Neural cell (in vitro differentiated cells): ENCODE data around the gene ADRB1. TPM values are rescaled to one million over a fixed set of nuclear protein-coding genes. Genes with fewer than 3 reads are reported as not detected.

ENCODE experiments used
- H2AFZ ChIP-seq: fragments of 200-600, 300-800 bp; sonication (generic), shearing (Covaris generic); 2 replicates; pipeline ENCODE4 v1.6.0; 2014; ENCODE audit warnings: low read depth, mild to moderate bottlenecking, antibody characterized with exemption, low read length, moderate library complexity
- H3F3A ChIP-seq: fragments of 200-600 bp; shearing (Covaris generic); 2 replicates; pipeline ENCODE4 v1.6.1; 2016; ENCODE audit warnings: mild to moderate bottlenecking, moderate library complexity, mixed read lengths, antibody characterized with exemption, low read length; ENCODE audit not compliant: insufficient read depth, poor library complexity, severe bottlenecking
- H3K27ac ChIP-seq: fragments of 200-600, 300-800 bp; sonication (generic), shearing (Covaris generic); 2 replicates; pipeline ENCODE4 v1.5.1; 2014; ENCODE audit warnings: mild to moderate bottlenecking, low read length, moderate library complexity
- H3K27me3 ChIP-seq: fragments of 300-800, 200-600 bp; sonication (generic), shearing (Covaris generic); 2 replicates; pipeline ENCODE4 v1.6.0; 2014; ENCODE audit warnings: mild to moderate bottlenecking, low read depth, low read length, moderate library complexity; ENCODE audit not compliant: insufficient read depth
- H3K36me3 ChIP-seq: fragments of 300-800, 200-600 bp; sonication (generic), shearing (Covaris generic); 2 replicates; pipeline ENCODE4 v1.5.1; 2014; ENCODE audit warnings: mild to moderate bottlenecking, antibody characterized with exemption, low read length, moderate library complexity; ENCODE audit not compliant: insufficient read depth
- H3K4me2 ChIP-seq: fragments of 300-800, 200-600 bp; sonication (generic), shearing (Covaris generic); 2 replicates; pipeline ENCODE4 v1.6.0; 2014; ENCODE audit warnings: mild to moderate bottlenecking, low read length
- H3K4me3 ChIP-seq: fragments of 300-800, 200-600 bp; sonication (generic), shearing (Covaris generic); 2 replicates; pipeline ENCODE4 v1.5.1; 2014; ENCODE audit warnings: mild to moderate bottlenecking, low read length, moderate library complexity
- H3K79me2 ChIP-seq: fragments of 200-600 bp; shearing (Covaris generic); replicated peaks from 2 replicates; pipeline ENCODE4 v1.6.0; 2014; ENCODE audit warnings: mild to moderate bottlenecking, low read length, moderate library complexity; ENCODE audit not compliant: insufficient read depth
- H3K9ac ChIP-seq: fragments of 300-800, 200-600 bp; sonication (generic), shearing (Covaris generic); 2 replicates; pipeline ENCODE4 v1.6.1; 2016; ENCODE audit warnings: mild to moderate bottlenecking, low read length, mixed read lengths
- H3K9me2 ChIP-seq: fragments of 200-600 bp; shearing (Covaris generic); 2 replicates; pipeline ENCODE4 v1.6.1; 2016; ENCODE audit warnings: mild to moderate bottlenecking, low read length, mixed read lengths; ENCODE audit not compliant: insufficient read depth
- H3K9me3 ChIP-seq: fragments of 200-600, 300-800 bp; sonication (generic), shearing (Covaris generic); 2 replicates; pipeline ENCODE4 v1.6.1; 2016; ENCODE audit warnings: mild to moderate bottlenecking, mixed run types, low read length, moderate library complexity, mixed read lengths
- H4K20me1 ChIP-seq: fragments of 200-600 bp; shearing (Covaris generic); 2 replicates; pipeline ENCODE4 v1.6.1; 2016; ENCODE audit warnings: mild to moderate bottlenecking, mixed run types; ENCODE audit not compliant: insufficient read depth
- EP300 ChIP-seq: fragments of 450-650 bp; conservative IDR thresholded peaks from 2 replicates; pipeline ENCODE4 v1.6.1; 2014; ENCODE audit warnings: antibody characterized with exemption, mild to moderate bottlenecking, moderate library complexity; ENCODE audit not compliant: poor library complexity, severe bottlenecking
- EZH2 ChIP-seq: fragments of 200-600, 300-800 bp; shearing (Covaris generic), sonication (generic); IDR thresholded peaks from 2 replicates; pipeline ENCODE4 v1.6.1; 2014; ENCODE audit warnings: antibody characterized with exemption, low read length, borderline replicate concordance, mild to moderate bottlenecking; ENCODE audit not compliant: insufficient read depth, poor library complexity, severe bottlenecking
- MXI1 ChIP-seq: fragments of 450-650 bp; conservative IDR thresholded peaks from 2 replicates; pipeline ENCODE4 v1.6.1; 2014; ENCODE audit warnings: antibody characterized with exemption, mild to moderate bottlenecking; ENCODE audit not compliant: poor library complexity, severe bottlenecking
- POLR2AphosphoS5 ChIP-seq: IDR thresholded peaks from 2 replicates; pipeline ENCODE4 v1.6.1; 2012
- RAD21 ChIP-seq: fragments of 450-650 bp; conservative IDR thresholded peaks from 2 replicates; pipeline ENCODE4 v1.6.1; 2014; ENCODE audit warnings: antibody characterized with exemption, mild to moderate bottlenecking, moderate library complexity
- SMC3 ChIP-seq: fragments of 450-650 bp; conservative IDR thresholded peaks from 2 replicates; pipeline ENCODE4 v1.6.1; 2014; ENCODE audit warnings: antibody characterized with exemption, mild to moderate bottlenecking, moderate library complexity; ENCODE audit not compliant: poor library complexity
- TAF1 ChIP-seq: IDR thresholded peaks from 2 replicates; pipeline ENCODE4 v1.6.1; 2012; ENCODE audit warnings: low read depth
- polyA plus RNA-seq: library from polyadenylated mRNA; depleted of rRNA; stranded (reverse); fragments of >200 nt; gene quantifications from 2 replicates; pipeline ENCODE4 v1.2.3, GENCODE V29; 2014
- TF ChIP-seq, protein P1 (sequence below): fragments of 450-650 bp; IDR thresholded peaks from 2 replicates; pipeline ENCODE4 v1.5.1; 2014; ENCODE audit warnings: antibody characterized with exemption, mild to moderate bottlenecking, moderate library complexity; ENCODE audit not compliant: poor library complexity, severe bottlenecking
- TF ChIP-seq, protein P2 (sequence below): IDR thresholded peaks from 2 replicates; pipeline ENCODE4 v1.6.1; 2012; ENCODE audit warnings: borderline replicate concordance

ADRB1 gene
- polyA plus RNA-seq, 1 donor from 2014 or later, result not detected

DNA sequence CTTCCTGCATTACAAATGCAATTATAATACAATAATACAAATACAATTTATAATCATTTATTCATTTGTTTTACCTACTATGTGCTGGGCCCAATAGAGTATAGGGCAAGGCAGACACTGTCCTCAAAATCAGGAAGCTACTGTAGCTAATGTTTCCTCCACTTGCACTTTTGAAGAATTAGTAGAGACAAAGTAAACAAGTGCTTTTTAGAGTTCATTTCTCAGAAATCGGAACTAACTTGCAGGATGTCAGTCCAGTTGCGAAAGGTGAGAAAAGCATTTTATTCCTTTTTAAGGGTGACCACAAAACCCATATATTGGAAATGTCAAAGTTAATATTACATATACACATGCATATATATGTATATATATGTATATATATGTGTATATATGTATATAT is 14.2 kb downstream of the ADRB1 start:
- H3K79me2 ChIP-seq, result no peaks in the 10 kb centered on the region
- H3K9me2 ChIP-seq, result no peaks in the 10 kb centered on the region
- TF ChIP-seq MXI1 (no peak), EZH2 (no peak)
- H3K4me2 ChIP-seq, result no peak overlapping the region
- H3K9me3 ChIP-seq, result no peaks in the 10 kb centered on the region
- no peak overlapping the region for H3K4me3 ChIP-seq
- no peak overlapping the region for H3K27ac ChIP-seq
- no peaks in the 10 kb centered on the region for H3K27me3 ChIP-seq
- H4K20me1 ChIP-seq, result no peaks in the 10 kb centered on the region
- H3F3A ChIP-seq, result no peaks in the 10 kb centered on the region
- H3K36me3 ChIP-seq, result no peaks in the 10 kb centered on the region
- H3K9ac ChIP-seq, result no peak overlapping the region
- H2AFZ ChIP-seq, result no peak overlapping the region

DNA sequence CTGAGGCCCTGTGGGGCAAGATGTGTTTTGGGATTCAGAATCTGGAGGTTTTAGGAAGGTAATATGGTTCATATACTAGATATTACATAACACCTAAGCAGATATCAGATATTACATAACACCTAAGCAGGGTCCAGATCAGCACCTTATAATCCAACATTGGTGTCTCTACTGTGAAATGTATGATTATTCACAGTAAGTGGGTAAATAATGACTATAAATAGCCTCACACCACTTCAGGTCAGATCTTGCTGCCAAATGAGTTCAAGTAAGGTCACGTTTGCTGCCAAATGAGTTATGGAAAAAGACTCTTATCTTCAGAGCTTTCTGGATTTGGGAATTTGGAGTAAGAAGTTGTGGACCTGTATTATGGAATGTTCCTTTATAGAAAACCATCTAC is 14.6 kb downstream of the ADRB1 start:
- no peak overlapping the region for H3K4me3 ChIP-seq
- TF ChIP-seq, protein P1, sequence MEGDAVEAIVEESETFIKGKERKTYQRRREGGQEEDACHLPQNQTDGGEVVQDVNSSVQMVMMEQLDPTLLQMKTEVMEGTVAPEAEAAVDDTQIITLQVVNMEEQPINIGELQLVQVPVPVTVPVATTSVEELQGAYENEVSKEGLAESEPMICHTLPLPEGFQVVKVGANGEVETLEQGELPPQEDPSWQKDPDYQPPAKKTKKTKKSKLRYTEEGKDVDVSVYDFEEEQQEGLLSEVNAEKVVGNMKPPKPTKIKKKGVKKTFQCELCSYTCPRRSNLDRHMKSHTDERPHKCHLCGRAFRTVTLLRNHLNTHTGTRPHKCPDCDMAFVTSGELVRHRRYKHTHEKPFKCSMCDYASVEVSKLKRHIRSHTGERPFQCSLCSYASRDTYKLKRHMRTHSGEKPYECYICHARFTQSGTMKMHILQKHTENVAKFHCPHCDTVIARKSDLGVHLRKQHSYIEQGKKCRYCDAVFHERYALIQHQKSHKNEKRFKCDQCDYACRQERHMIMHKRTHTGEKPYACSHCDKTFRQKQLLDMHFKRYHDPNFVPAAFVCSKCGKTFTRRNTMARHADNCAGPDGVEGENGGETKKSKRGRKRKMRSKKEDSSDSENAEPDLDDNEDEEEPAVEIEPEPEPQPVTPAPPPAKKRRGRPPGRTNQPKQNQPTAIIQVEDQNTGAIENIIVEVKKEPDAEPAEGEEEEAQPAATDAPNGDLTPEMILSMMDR, result no peak
- no peak for TF ChIP-seq POLR2AphosphoS5
- no peak for TF ChIP-seq MXI1
- TF ChIP-seq SMC3, result no peak
- TF ChIP-seq RAD21, result no peak
- no peak for TF ChIP-seq EP300
- TF ChIP-seq EZH2, result no peak
- no peak for TF ChIP-seq TAF1
- TF ChIP-seq, protein P2, sequence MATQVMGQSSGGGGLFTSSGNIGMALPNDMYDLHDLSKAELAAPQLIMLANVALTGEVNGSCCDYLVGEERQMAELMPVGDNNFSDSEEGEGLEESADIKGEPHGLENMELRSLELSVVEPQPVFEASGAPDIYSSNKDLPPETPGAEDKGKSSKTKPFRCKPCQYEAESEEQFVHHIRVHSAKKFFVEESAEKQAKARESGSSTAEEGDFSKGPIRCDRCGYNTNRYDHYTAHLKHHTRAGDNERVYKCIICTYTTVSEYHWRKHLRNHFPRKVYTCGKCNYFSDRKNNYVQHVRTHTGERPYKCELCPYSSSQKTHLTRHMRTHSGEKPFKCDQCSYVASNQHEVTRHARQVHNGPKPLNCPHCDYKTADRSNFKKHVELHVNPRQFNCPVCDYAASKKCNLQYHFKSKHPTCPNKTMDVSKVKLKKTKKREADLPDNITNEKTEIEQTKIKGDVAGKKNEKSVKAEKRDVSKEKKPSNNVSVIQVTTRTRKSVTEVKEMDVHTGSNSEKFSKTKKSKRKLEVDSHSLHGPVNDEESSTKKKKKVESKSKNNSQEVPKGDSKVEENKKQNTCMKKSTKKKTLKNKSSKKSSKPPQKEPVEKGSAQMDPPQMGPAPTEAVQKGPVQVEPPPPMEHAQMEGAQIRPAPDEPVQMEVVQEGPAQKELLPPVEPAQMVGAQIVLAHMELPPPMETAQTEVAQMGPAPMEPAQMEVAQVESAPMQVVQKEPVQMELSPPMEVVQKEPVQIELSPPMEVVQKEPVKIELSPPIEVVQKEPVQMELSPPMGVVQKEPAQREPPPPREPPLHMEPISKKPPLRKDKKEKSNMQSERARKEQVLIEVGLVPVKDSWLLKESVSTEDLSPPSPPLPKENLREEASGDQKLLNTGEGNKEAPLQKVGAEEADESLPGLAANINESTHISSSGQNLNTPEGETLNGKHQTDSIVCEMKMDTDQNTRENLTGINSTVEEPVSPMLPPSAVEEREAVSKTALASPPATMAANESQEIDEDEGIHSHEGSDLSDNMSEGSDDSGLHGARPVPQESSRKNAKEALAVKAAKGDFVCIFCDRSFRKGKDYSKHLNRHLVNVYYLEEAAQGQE, result no peak
- H3F3A ChIP-seq, result no peaks in the 10 kb centered on the region
- H3K9me2 ChIP-seq, result no peaks in the 10 kb centered on the region
- no peak overlapping the region for H2AFZ ChIP-seq
- H3K4me2 ChIP-seq, result no peak overlapping the region
- no peaks in the 10 kb centered on the region for H3K79me2 ChIP-seq
- no peak overlapping the region for H3K9ac ChIP-seq
- H3K27ac ChIP-seq, result no peak overlapping the region
- H3K36me3 ChIP-seq, result no peaks in the 10 kb centered on the region
- H4K20me1 ChIP-seq, result no peaks in the 10 kb centered on the region
- no peaks in the 10 kb centered on the region for H3K9me3 ChIP-seq
- no peaks in the 10 kb centered on the region for H3K27me3 ChIP-seq

DNA sequence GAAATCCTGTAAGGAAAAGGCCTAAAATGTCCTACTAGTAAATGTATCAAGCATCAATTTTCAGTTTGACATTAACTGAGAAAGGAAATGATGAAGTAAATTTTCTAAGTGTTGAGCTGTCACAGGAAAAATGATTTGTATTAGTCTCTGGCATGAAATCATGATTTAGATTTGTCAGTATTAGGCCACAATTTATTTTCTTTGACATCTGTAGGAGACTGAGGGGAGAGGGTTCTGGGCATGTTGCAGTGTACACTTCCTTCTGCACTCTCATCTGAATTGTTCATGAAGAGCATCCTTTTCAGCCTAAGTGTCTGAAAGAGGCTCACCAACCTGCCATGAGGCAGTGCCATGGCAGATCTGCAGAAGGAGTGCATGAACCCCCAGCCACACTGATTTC is 15.9 kb downstream of the ADRB1 start:
- H3K36me3 ChIP-seq, result no peaks in the 10 kb centered on the region
- no peaks in the 10 kb centered on the region for H4K20me1 ChIP-seq
- H3K4me2 ChIP-seq, result no peak overlapping the region
- no peak overlapping the region for H2AFZ ChIP-seq
- H3K9me3 ChIP-seq, result no peaks in the 10 kb centered on the region
- peaks cover under 1% of the 10 kb centered on the region for H3K27me3 ChIP-seq
- no peak overlapping the region for H3K4me3 ChIP-seq
- H3K9ac ChIP-seq, result no peak overlapping the region
- no peaks in the 10 kb centered on the region for H3F3A ChIP-seq
- no peaks in the 10 kb centered on the region for H3K9me2 ChIP-seq
- no peaks in the 10 kb centered on the region for H3K79me2 ChIP-seq
- TF ChIP-seq EP300 (peak; percentile 27), POLR2AphosphoS5 (peak; percentile 19)
- TF ChIP-seq, protein P1, result no peak
- H3K27ac ChIP-seq, result no peak overlapping the region
